ENCODE data around the gene NAGLU. TPM values are rescaled to one million over a fixed set of nuclear protein-coding genes. Genes with fewer than 3 reads are reported as not detected.

Gene NAGLU
- total RNA-seq, 2 donors from 2014 or later, result 19.6 to 22.1 TPM

DNA sequence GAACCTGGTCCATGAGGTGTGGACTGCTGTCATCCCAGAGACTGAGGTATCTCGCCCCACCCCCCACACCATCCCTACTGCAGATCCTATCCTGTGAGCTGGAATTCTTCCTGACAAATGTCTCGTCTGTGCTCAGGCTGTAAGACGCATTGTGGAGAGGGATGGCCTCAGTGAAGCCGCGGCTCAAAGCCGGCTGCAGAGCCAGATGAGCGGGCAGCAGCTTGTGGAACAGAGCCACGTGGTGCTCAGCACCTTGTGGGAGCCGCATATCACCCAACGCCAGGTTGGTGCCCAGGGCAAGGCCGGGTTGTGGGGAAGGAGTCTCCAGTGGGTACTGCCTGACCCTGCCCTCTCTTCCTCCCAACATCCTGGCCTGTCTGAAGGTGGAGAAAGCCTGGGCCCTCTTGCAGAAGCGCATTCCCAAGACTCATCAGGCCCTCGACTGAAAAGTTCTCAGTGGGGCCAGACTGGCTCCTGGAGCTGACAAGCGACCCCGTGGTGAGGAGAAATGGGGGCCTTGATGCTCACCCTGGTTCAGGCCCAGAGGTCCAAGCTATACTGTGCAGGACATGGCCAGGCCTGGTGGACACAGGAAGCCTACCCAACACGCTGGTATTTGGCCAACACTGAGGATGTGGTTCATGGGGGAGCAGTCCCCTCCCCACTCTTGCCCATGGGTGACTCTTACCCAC is 29.6 kb downstream of the NAGLU start:
- Histone ChIP-seq H3K27ac (peak overlapping the region; percentile 96 to 98), H3K4me1 (peaks cover 0 to 59% of the 10 kb centered on the region in 2 donors), H3K4me3 (no peak overlapping the region), H3K36me3 (peaks cover 43% of the 10 kb centered on the region), H3K9me3 (no peaks in the 10 kb centered on the region), H3K27me3 (no peaks in the 10 kb centered on the region)
- DNase-seq (ENCODE audit: low spot score), result no peak
- TF ChIP-seq, protein P1, sequence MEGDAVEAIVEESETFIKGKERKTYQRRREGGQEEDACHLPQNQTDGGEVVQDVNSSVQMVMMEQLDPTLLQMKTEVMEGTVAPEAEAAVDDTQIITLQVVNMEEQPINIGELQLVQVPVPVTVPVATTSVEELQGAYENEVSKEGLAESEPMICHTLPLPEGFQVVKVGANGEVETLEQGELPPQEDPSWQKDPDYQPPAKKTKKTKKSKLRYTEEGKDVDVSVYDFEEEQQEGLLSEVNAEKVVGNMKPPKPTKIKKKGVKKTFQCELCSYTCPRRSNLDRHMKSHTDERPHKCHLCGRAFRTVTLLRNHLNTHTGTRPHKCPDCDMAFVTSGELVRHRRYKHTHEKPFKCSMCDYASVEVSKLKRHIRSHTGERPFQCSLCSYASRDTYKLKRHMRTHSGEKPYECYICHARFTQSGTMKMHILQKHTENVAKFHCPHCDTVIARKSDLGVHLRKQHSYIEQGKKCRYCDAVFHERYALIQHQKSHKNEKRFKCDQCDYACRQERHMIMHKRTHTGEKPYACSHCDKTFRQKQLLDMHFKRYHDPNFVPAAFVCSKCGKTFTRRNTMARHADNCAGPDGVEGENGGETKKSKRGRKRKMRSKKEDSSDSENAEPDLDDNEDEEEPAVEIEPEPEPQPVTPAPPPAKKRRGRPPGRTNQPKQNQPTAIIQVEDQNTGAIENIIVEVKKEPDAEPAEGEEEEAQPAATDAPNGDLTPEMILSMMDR (IDR thresholded peaks at IDR 0.05), result no peak

DNA sequence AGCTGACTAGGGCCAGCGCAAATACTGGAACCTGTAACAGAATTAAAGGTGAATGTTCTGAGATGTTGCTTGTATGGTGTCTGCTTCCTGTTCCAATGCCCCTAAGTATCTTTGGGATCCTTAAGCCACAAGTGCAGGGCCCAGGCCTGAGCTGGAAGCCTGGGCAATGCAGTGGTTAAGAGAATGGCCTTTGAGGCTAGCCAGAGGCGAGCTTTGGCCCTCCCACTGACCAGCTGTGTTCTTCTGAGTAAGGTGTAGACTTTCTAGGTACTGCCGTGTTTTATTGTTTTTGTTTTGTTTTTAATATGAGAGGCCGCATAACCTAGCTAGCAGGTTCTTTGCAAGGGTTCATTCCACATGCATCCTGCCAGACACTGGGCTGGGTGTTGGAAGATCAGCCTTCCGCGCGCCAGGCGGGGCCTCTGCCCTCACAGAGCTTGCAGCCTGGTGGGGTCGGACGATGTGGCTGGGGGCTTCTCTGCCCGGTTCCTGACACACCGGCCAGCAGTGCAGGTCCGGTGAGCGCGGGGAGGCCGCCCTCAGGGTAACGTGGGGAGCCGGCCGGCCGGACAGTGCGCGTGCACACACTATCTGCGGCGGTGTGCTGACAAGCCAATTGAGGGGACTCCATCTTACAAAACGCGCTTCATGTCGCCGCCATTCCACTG is 30.3 kb downstream of the NAGLU start:
- DNase-seq (ENCODE audit: low spot score), result no peak
- Histone ChIP-seq H3K27me3 (no peaks in the 10 kb centered on the region), H3K4me3 (peak overlapping the region; percentile 91 to 95), H3K27ac (peak overlapping the region; percentile 96 to 98), H3K36me3 (peaks cover 50% of the 10 kb centered on the region), H3K9me3 (no peaks in the 10 kb centered on the region), H3K4me1 (peaks cover 0 to 59% of the 10 kb centered on the region in 2 donors)
- TF ChIP-seq, protein P1 (IDR thresholded peaks at IDR 0.05), result no peak

DNA sequence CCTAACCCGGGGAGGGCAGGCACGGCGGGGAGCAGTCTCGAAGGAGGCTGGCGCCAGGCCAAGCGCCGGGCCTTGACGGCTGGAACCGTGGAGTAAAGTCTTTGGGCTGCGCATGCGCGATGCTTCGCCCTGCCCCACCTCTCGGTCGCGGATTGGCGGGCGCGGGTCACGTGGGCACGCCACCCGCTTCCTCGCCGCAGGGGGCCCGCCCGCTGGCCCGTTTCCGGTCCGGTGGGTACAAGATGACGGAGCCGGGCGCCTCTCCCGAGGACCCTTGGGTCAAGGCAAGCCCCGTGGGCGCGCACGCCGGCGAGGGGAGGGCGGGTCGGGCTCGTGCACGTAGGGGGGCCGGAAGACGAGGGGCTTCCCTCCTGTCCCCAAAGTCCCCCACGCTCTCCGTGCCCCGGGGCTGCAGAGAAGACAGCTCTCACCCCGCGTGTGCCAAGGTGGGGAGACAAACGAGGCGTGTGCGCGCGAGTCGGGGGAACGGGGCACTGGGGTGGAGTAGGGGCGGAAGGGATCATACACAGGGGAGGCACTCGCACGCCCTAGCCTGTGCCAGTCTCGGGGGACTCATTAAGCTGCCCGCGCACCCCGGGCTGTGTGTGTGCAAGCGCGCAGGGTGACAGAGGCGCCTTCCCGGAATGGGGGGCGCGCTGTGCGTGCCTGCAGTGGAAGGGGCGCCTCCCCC is 31.0 kb downstream of the NAGLU start, which contains the start of gene MLX:
Gene MLX, plus strand, starts transcription at position 218 of the 691 bp plus-strand sequence. Its CDS starts 25 bp downstream, at position 243.
- DNase-seq (ENCODE audit: low spot score), result peak; percentile 95
- Histone ChIP-seq H3K4me1 (peaks cover 0 to 61% of the 10 kb centered on the region in 2 donors), H3K4me3 (peak within 1 kb of the TSS; percentile 91 to 95), H3K27ac (peak within 1 kb of the TSS; percentile 96 to 98), H3K27me3 (no peaks in the 10 kb centered on the region), H3K36me3 (peaks cover 56% of the 10 kb centered on the region), H3K9me3 (no peaks in the 10 kb centered on the region)
- TF ChIP-seq, protein P1 (IDR thresholded peaks at IDR 0.05), result no peak

DNA sequence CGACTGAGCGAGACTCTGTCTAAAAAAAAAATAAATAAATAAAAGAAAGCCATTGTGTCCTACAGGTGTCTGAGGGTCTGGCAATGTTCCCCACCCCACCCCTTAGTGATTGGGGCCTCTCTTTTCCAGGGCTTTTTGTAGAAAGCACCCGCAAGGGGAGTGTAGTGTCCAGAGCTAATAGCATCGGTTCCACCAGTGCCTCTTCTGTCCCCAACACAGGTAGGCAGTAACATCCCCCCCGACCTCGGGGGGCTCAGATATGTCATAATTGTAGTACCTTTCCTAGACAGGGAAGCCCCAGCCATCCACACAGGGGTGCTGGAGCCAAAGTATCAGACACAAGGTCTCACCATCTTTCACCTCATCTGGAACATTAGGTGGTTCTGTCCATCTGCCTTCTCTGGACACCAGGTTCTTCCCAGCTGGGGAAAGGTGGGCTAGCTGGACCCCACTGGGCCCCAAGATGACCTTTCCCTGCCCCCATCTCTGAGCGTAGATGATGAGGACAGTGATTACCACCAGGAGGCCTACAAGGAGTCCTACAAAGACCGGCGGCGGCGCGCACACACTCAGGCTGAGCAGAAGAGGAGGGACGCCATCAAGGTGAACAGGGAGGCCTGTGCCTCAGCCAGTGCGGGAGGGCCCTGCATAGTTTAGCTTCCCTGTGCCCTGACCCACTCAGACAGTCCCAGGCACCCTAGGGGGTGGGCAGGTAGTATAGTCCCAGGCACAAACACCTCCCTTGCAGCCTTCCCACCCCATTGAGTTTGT is 32.5 kb downstream of the NAGLU start:
- Histone ChIP-seq H3K9me3 (no peaks in the 10 kb centered on the region), H3K4me3 (no peak overlapping the region), H3K27ac (peak overlapping the region; percentile 96 to 98), H3K36me3 (peaks cover 71% of the 10 kb centered on the region), H3K4me1 (peaks cover 0 to 50% of the 10 kb centered on the region in 2 donors), H3K27me3 (no peaks in the 10 kb centered on the region)
- no peak for DNase-seq (ENCODE audit: low spot score)
- TF ChIP-seq, protein P1 (IDR thresholded peaks at IDR 0.05), result no peak

DNA sequence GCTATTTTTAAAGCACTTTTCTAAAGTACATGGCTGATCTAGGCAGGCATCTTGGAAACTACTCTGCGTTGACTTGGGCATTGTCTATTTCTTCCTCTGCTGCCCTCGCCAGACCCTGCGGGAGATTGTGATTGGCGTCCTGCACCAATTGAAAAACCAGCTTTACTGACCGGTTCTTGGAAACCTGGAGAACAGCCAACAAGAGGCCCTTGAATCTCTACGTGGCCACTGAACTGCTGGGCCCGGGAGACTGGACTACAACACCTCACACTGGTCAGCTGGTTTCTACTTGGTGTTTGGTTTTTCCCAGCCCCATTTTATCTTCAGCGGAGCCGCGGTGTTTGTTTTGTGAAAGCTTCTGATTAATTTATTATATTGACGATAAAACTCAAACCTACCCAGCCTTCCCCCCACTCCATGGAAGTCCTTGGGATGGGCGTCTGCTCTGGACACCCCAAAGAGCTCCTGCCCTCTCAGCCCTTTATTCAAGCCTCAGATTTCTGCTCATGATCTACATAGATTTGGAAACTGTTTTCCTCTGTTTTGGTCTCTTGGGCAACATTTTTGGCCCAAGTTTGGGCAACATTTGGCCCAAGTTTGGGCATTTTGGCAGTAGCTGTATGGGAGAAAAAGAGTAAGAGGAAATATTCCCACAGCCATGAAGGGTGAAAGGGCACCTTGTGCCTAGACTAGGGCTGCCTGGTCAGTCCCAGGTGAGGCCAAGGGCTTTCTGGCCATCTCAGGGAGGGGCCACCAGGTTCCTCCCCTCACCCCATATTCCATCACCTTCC is 35.6 kb downstream of the NAGLU start:
- TF ChIP-seq, protein P1 (IDR thresholded peaks at IDR 0.05), result no peak
- Histone ChIP-seq H3K36me3 (peaks cover 60% of the 10 kb centered on the region), H3K4me3 (no peak overlapping the region), H3K27ac (no peak overlapping the region), H3K9me3 (no peaks in the 10 kb centered on the region), H3K4me1 (peaks cover 0 to 33% of the 10 kb centered on the region in 2 donors), H3K27me3 (no peaks in the 10 kb centered on the region)
- no peak for DNase-seq (ENCODE audit: low spot score)

All from right atrium auricular region (tissue), 2 donors.